ENCODE measurements around the gene GALNT4. TPM values are rescaled to one million over a fixed set of nuclear protein-coding genes. Genes with fewer than 3 reads are reported as not detected.

The GALNT4 gene
- total RNA-seq, 1 experiment from 2014 or later, result 10.2 TPM

GRCh38 chr12:89497005-89497404 lies 27.6 kb downstream of the GALNT4 start:
- no peak for DNase-seq (ENCODE audit: low read depth in 1 of 2, low spot score in 2 of 2)
- Histone ChIP-seq H3K27me3 (replicated peaks) (no peaks in the 10 kb centered on the region), H3K27ac (no peak overlapping the region), H3K4me1 (replicated peaks) (peaks cover 12% of the 10 kb centered on the region), H3K9me3 (replicated peaks) (no peaks in the 10 kb centered on the region), H3K4me3 (no peak overlapping the region), H3K36me3 (peaks cover 7% of the 10 kb centered on the region; the same call in 1 of the 2 replicates)

GRCh38 chr12:89494411-89495231 lies 30.0 kb downstream of the GALNT4 start:
- H3K4me3 ChIP-seq, result no peak overlapping the region
- H3K9me3 ChIP-seq (replicated peaks), result no peaks in the 10 kb centered on the region
- H3K27me3 ChIP-seq (replicated peaks), result no peaks in the 10 kb centered on the region
- H3K4me1 ChIP-seq (replicated peaks), result peaks cover 12% of the 10 kb centered on the region
- no peak overlapping the region for H3K27ac ChIP-seq
- DNase-seq (ENCODE audit: low read depth in 1 of 2, low spot score in 2 of 2), result peak in 1 of 2 experiments; percentile 24
- peaks cover 8% of the 10 kb centered on the region for H3K36me3 ChIP-seq

DNA sequence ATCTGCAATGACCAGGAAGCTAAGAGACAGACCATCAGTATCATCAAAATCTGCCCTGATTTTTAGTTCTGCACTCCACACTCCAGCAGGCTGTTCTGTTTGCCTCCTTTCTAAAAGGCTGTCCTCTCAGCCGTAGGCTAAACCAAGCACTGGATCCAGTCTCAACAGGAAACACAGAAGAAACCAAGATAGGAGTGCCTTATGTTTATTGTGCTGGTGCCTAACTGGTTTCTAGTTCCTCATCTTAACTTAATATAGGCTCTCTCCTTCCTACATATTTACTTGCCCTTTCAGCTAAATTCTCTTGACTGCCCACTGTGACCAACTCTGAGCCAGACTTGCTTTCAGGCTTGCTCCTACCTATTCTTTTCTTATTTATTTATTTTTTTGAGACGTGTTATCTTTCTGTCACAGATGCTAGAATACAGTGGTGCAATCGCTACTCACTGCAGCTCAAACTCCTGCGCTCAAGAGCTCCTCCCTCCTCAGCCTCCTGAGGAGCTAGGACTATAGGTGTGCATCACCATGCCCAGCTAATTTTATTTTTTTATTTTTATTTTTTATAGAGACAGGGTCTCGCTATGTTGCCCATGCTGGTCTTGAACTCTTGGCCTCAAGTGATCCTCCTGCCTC lies 30.8 kb downstream of the GALNT4 start:
- Histone ChIP-seq H3K36me3 (peaks cover 10% of the 10 kb centered on the region), H3K27ac (no peak overlapping the region), H3K27me3 (replicated peaks) (no peaks in the 10 kb centered on the region), H3K4me3 (no peak overlapping the region), H3K9me3 (replicated peaks) (no peaks in the 10 kb centered on the region), H3K4me1 (replicated peaks) (peaks cover 12% of the 10 kb centered on the region)
- DNase-seq (ENCODE audit: low read depth in 1 of 2, low spot score in 2 of 2), result no peak

- Histone ChIP-seq H3K4me1 (replicated peaks) (peaks cover 12% of the 10 kb centered on the region), H3K27me3 (replicated peaks) (no peaks in the 10 kb centered on the region), H3K4me3 (no peak overlapping the region), H3K27ac (no peak overlapping the region), H3K36me3 (peaks cover 10% of the 10 kb centered on the region), H3K9me3 (replicated peaks) (no peaks in the 10 kb centered on the region)
- DNase-seq (ENCODE audit: low read depth in 1 of 2, low spot score in 2 of 2), result no peak
Observed at GRCh38 chr12:89492883-89493282, 31.7 kb downstream of the GALNT4 start.

DNA sequence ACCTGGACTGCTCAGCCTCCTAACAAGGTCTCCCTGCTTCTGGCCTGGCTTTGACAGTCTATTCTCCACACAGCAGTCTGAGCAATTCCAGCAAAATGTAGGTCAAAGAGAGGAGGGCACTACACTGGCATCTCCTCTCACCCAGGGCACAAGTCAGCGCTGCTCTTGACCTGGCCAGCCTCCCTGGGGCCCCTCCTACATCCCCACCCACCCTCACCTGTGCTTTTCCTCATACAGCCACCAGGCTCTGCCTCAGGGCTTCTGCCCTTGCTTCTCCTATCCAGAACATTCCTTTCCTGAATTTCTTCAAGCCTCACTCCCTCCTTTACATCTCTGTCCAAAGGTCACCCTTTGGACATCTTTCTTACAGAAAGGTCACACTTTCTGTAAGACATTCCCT lies 33.7 kb downstream of the GALNT4 start:
- H3K36me3 ChIP-seq, result peaks cover 10% of the 10 kb centered on the region
- no peaks in the 10 kb centered on the region for H3K9me3 ChIP-seq (replicated peaks)
- no peak for DNase-seq (ENCODE audit: low read depth in 1 of 2, low spot score in 2 of 2)
- no peak overlapping the region for H3K4me3 ChIP-seq
- H3K27me3 ChIP-seq (replicated peaks), result no peaks in the 10 kb centered on the region
- H3K27ac ChIP-seq, result no peak overlapping the region
- H3K4me1 ChIP-seq (replicated peaks), result peaks cover 12% of the 10 kb centered on the region

GRCh38 chr12:89486264-89486663 lies 38.3 kb downstream of the GALNT4 start:
- no peaks in the 10 kb centered on the region for H3K27me3 ChIP-seq (replicated peaks)
- H3K27ac ChIP-seq, result no peak overlapping the region
- H3K4me3 ChIP-seq, result no peak overlapping the region
- DNase-seq (ENCODE audit: low read depth in 1 of 2, low spot score in 2 of 2), result no peak
- H3K9me3 ChIP-seq (replicated peaks), result no peaks in the 10 kb centered on the region
- H3K36me3 ChIP-seq, result peaks cover 11% of the 10 kb centered on the region
- H3K4me1 ChIP-seq (replicated peaks), result no peaks in the 10 kb centered on the region

DNA sequence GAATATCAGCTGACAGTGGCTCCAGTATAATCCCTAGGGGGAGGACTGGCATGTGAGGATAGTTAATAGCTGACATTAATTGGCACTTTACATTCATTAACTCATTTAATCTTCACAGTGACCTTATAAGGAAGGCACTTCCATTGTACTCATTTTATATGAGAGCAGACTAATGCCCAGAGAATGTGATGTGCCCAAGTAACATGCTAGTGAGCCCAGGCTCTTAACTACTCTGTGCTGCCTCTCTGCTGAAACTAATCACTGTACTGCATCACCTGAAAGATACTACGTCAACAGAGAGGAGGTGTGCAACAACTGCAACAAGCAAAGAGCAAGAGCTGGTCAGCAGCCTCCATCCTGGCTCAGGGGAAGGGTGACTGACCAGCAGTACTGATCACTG lies 40.1 kb downstream of the GALNT4 start:
- H3K36me3 ChIP-seq, result peaks cover 9% of the 10 kb centered on the region
- no peaks in the 10 kb centered on the region for H3K4me1 ChIP-seq (replicated peaks)
- no peak overlapping the region for H3K27ac ChIP-seq
- H3K27me3 ChIP-seq (replicated peaks), result no peaks in the 10 kb centered on the region
- H3K9me3 ChIP-seq (replicated peaks), result no peaks in the 10 kb centered on the region
- no peak for DNase-seq (ENCODE audit: low read depth in 1 of 2, low spot score in 2 of 2)
- H3K4me3 ChIP-seq, result no peak overlapping the region

DNA sequence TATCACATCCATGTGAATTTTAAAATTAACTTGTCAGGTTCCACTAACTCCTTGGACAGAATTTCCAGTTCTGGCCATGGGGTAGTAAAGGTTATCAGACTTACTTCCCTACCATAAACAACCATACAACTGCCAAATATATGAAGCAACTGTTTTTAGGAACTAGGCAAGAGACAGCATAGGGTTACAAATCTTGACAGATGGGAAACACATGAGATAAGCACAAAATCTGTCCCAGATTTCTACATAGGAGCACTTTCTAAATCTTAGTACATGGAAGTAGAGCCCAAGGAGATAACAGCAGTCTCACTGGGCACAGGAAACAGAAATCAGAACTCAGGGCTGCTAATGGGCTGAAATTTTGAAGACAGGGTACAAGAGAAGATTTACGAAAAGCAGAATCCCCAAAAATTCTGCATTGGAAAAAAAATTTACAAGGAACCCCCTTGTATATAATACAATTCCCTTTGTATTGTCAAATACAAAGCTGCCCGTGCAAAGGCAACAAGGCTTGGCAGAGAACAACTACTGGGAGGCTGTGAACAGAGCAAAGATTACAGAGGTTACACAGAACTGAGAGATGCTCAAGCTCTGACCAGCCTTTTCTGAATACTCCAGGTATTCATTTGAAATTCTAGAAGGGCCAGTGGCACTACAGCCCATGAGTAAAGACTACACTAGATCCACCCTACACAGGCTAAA lies 43.2 kb downstream of the GALNT4 start:
- DNase-seq (ENCODE audit: low read depth in 1 of 2, low spot score in 2 of 2), result no peak
- Histone ChIP-seq H3K36me3 (peaks cover 7% of the 10 kb centered on the region), H3K4me1 (replicated peaks) (no peaks in the 10 kb centered on the region), H3K9me3 (replicated peaks) (no peaks in the 10 kb centered on the region), H3K27me3 (replicated peaks) (no peaks in the 10 kb centered on the region), H3K27ac (no peak overlapping the region), H3K4me3 (no peak overlapping the region)

GRCh38 chr12:89479982-89480381 lies 44.6 kb downstream of the GALNT4 start:
- H3K9me3 ChIP-seq (replicated peaks), result no peaks in the 10 kb centered on the region
- H3K36me3 ChIP-seq, result peaks cover 4% of the 10 kb centered on the region; the same call in 1 of the 2 replicates
- H3K4me3 ChIP-seq, result no peak overlapping the region
- H3K27me3 ChIP-seq (replicated peaks), result no peaks in the 10 kb centered on the region
- H3K27ac ChIP-seq, result no peak overlapping the region
- DNase-seq (ENCODE audit: low read depth in 1 of 2, low spot score in 2 of 2), result no peak
- H3K4me1 ChIP-seq (replicated peaks), result no peaks in the 10 kb centered on the region

- Histone ChIP-seq H3K9me3 (replicated peaks) (no peaks in the 10 kb centered on the region), H3K27me3 (replicated peaks) (no peaks in the 10 kb centered on the region), H3K4me1 (replicated peaks) (peaks cover 6% of the 10 kb centered on the region), H3K27ac (no peak overlapping the region), H3K4me3 (no peak overlapping the region), H3K36me3 (no peaks in the 10 kb centered on the region)
- no peak for DNase-seq (ENCODE audit: low read depth in 1 of 2, low spot score in 2 of 2)
Observed at GRCh38 chr12:89477633-89478279, 46.8 kb downstream of the GALNT4 start.

DNA sequence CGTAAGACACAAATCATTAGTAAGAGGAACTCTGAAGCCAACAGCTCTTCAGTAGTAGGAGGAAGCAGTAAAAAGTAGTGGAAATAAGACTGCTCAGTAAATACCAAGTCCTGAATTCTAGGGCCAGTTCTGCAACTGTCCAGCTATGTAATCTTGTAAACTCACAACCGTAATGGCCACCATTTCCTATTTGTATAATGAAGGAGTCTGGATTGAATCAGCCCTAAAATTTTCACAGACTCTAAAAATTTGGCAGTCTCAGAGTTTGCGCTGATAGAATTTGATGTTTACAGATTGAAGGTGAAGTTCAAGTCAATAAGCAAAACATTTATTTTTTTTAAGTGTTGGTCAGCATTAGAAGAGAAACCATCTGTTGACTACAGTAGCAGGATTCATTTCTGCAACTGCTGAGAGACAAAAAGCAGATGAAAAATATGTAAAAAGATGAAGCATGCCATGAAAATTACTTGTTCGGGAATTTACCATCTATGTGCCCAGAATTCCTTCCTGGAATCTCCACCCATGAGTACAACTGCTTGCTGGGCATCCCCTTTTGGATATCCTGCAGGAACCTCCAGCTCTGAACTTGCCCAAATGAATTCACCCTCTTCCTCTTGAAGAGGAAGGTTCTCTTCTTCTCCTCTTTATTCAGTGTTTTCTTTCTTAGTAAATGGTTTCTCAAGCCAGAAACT lies 47.5 kb downstream of the GALNT4 start:
- Histone ChIP-seq H3K27ac (no peak overlapping the region), H3K36me3 (no peaks in the 10 kb centered on the region), H3K9me3 (replicated peaks) (no peaks in the 10 kb centered on the region), H3K27me3 (replicated peaks) (no peaks in the 10 kb centered on the region), H3K4me1 (replicated peaks) (peaks cover 13% of the 10 kb centered on the region), H3K4me3 (no peak overlapping the region)
- DNase-seq (ENCODE audit: low read depth in 1 of 2, low spot score in 2 of 2), result no peak

DNA sequence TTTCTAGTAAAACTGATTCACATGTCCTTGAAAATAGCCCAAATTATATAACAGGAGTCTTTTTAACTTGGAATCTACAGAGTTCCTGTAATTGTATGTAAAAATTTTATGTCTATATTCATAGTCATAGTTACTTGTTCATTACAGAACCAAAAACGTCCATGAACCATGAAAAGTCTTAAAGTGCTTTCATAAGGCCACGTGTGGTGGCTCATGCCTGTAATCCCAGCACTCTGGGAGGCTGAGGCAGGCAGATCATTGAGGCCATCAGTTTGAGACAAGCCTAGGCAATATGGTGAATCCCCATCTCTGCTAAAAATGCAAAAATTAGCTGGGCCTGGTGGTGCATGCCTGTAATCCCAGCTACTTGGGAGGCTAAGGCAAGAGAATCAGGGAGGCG lies 48.4 kb downstream of the GALNT4 start:
- Histone ChIP-seq H3K4me1 (replicated peaks) (peaks cover 13% of the 10 kb centered on the region), H3K9me3 (replicated peaks) (no peaks in the 10 kb centered on the region), H3K27me3 (replicated peaks) (no peaks in the 10 kb centered on the region), H3K4me3 (no peak overlapping the region), H3K36me3 (no peaks in the 10 kb centered on the region), H3K27ac (no peak overlapping the region)
- DNase-seq (ENCODE audit: low read depth in 1 of 2, low spot score in 2 of 2), result no peak

All from SJSA1 (cell line).